ENCODE results near the gene SPTBN1.
"Not testable (repeated sequence)": the region's sequence is repeated elsewhere in the genome, so short reads cannot be mapped to it uniquely, and the experiment has no call there.

The SPTBN1 gene

GRCh38 chr2:54510916-54511315 lies 54.8 kb downstream of the SPTBN1 start:
- no peak for DNase-seq
- Histone ChIP-seq H3K27ac (ENCODE audit: insufficient read depth, low read length, poor library complexity, severe bottlenecking) (no peak overlapping the region), H3K27me3 (replicated peaks; ENCODE audit: control insufficient read depth, insufficient read depth, low read length, poor library complexity, severe bottlenecking) (no peaks in the 10 kb centered on the region), H3K4me3 (ENCODE audit: insufficient read depth, low read depth, low read length, poor library complexity, severe bottlenecking) (no peak overlapping the region), H3K4me1 (ENCODE audit: control insufficient read depth, insufficient read depth, low read length, poor library complexity, severe bottlenecking) (no peaks in the 10 kb centered on the region), H3K9me3 (ENCODE audit: control insufficient read depth, low read length) (no peaks in the 10 kb centered on the region), H3K36me3 (ENCODE audit: control insufficient read depth, insufficient read depth, low read length) (no peaks in the 10 kb centered on the region)

- DNase-seq = no peak
- H3K36me3 ChIP-seq (ENCODE audit: control insufficient read depth, insufficient read depth, low read length) = no peaks in the 10 kb centered on the region
- no peaks in the 10 kb centered on the region for H3K4me1 ChIP-seq (ENCODE audit: control insufficient read depth, insufficient read depth, low read length, poor library complexity, severe bottlenecking)
- H3K27me3 ChIP-seq (replicated peaks; ENCODE audit: control insufficient read depth, insufficient read depth, low read length, poor library complexity, severe bottlenecking) = no peaks in the 10 kb centered on the region
- no peak overlapping the region for H3K27ac ChIP-seq (ENCODE audit: insufficient read depth, low read length, poor library complexity, severe bottlenecking)
- no peaks in the 10 kb centered on the region for H3K9me3 ChIP-seq (ENCODE audit: control insufficient read depth, low read length)
- H3K4me3 ChIP-seq (ENCODE audit: insufficient read depth, low read depth, low read length, poor library complexity, severe bottlenecking) = no peak overlapping the region
Observed at GRCh38 chr2:54512183-54512582, 56.1 kb downstream of the SPTBN1 start.

GRCh38 chr2:54512663-54513362 lies 56.7 kb downstream of the SPTBN1 start:
- Histone ChIP-seq H3K27me3 (replicated peaks; ENCODE audit: control insufficient read depth, insufficient read depth, low read length, poor library complexity, severe bottlenecking) (no peaks in the 10 kb centered on the region), H3K4me1 (ENCODE audit: control insufficient read depth, insufficient read depth, low read length, poor library complexity, severe bottlenecking) (no peaks in the 10 kb centered on the region), H3K27ac (ENCODE audit: insufficient read depth, low read length, poor library complexity, severe bottlenecking) (no peak overlapping the region), H3K9me3 (ENCODE audit: control insufficient read depth, low read length) (no peaks in the 10 kb centered on the region), H3K4me3 (ENCODE audit: insufficient read depth, low read depth, low read length, poor library complexity, severe bottlenecking) (no peak overlapping the region), H3K36me3 (ENCODE audit: control insufficient read depth, insufficient read depth, low read length) (no peaks in the 10 kb centered on the region)
- no peak for DNase-seq

- H3K36me3 ChIP-seq (ENCODE audit: control insufficient read depth, insufficient read depth, low read length) = no peaks in the 10 kb centered on the region
- DNase-seq = no peak
- H3K27ac ChIP-seq (ENCODE audit: insufficient read depth, low read length, poor library complexity, severe bottlenecking) = no peak overlapping the region
- H3K9me3 ChIP-seq (ENCODE audit: control insufficient read depth, low read length) = no peaks in the 10 kb centered on the region
- no peaks in the 10 kb centered on the region for H3K27me3 ChIP-seq (replicated peaks; ENCODE audit: control insufficient read depth, insufficient read depth, low read length, poor library complexity, severe bottlenecking)
- no peak overlapping the region for H3K4me3 ChIP-seq (ENCODE audit: insufficient read depth, low read depth, low read length, poor library complexity, severe bottlenecking)
- H3K4me1 ChIP-seq (ENCODE audit: control insufficient read depth, insufficient read depth, low read length, poor library complexity, severe bottlenecking) = no peaks in the 10 kb centered on the region
Observed at GRCh38 chr2:54513363-54513715, 57.2 kb downstream of the SPTBN1 start.

- no peak overlapping the region for H3K27ac ChIP-seq (ENCODE audit: insufficient read depth, low read length, poor library complexity, severe bottlenecking)
- no peak for DNase-seq
- no peaks in the 10 kb centered on the region for H3K9me3 ChIP-seq (ENCODE audit: control insufficient read depth, low read length)
- no peaks in the 10 kb centered on the region for H3K27me3 ChIP-seq (replicated peaks; ENCODE audit: control insufficient read depth, insufficient read depth, low read length, poor library complexity, severe bottlenecking)
- no peaks in the 10 kb centered on the region for H3K36me3 ChIP-seq (ENCODE audit: control insufficient read depth, insufficient read depth, low read length)
- H3K4me1 ChIP-seq (ENCODE audit: control insufficient read depth, insufficient read depth, low read length, poor library complexity, severe bottlenecking) = no peaks in the 10 kb centered on the region
- no peak overlapping the region for H3K4me3 ChIP-seq (ENCODE audit: insufficient read depth, low read depth, low read length, poor library complexity, severe bottlenecking)
Observed at GRCh38 chr2:54514822-54515569, 58.9 kb downstream of the SPTBN1 start.

GRCh38 chr2:54516842-54517241 lies 60.7 kb downstream of the SPTBN1 start:
- Histone ChIP-seq H3K27me3 (replicated peaks; ENCODE audit: control insufficient read depth, insufficient read depth, low read length, poor library complexity, severe bottlenecking) (no peaks in the 10 kb centered on the region), H3K4me1 (ENCODE audit: control insufficient read depth, insufficient read depth, low read length, poor library complexity, severe bottlenecking) (no peaks in the 10 kb centered on the region), H3K9me3 (ENCODE audit: control insufficient read depth, low read length) (no peaks in the 10 kb centered on the region), H3K27ac (ENCODE audit: insufficient read depth, low read length, poor library complexity, severe bottlenecking) (no peak overlapping the region), H3K36me3 (ENCODE audit: control insufficient read depth, insufficient read depth, low read length) (no peaks in the 10 kb centered on the region), H3K4me3 (ENCODE audit: insufficient read depth, low read depth, low read length, poor library complexity, severe bottlenecking) (no peak overlapping the region)
- no peak for DNase-seq

- H3K27me3 ChIP-seq (replicated peaks; ENCODE audit: control insufficient read depth, insufficient read depth, low read length, poor library complexity, severe bottlenecking); H3K9me3 ChIP-seq (ENCODE audit: control insufficient read depth, low read length); H3K4me3 ChIP-seq (ENCODE audit: insufficient read depth, low read depth, low read length, poor library complexity, severe bottlenecking); DNase-seq; H3K4me1 ChIP-seq (ENCODE audit: control insufficient read depth, insufficient read depth, low read length, poor library complexity, severe bottlenecking); H3K27ac ChIP-seq (ENCODE audit: insufficient read depth, low read length, poor library complexity, severe bottlenecking); H3K36me3 ChIP-seq (ENCODE audit: control insufficient read depth, insufficient read depth, low read length): not testable (repeated sequence)
Observed at GRCh38 chr2:54518016-54518415, 61.9 kb downstream of the SPTBN1 start.

GRCh38 chr2:54518430-54518829 lies 62.3 kb downstream of the SPTBN1 start:
- Histone ChIP-seq H3K9me3 (ENCODE audit: control insufficient read depth, low read length) (no peaks in the 10 kb centered on the region), H3K27me3 (replicated peaks; ENCODE audit: control insufficient read depth, insufficient read depth, low read length, poor library complexity, severe bottlenecking) (no peaks in the 10 kb centered on the region), H3K4me3 (ENCODE audit: insufficient read depth, low read depth, low read length, poor library complexity, severe bottlenecking) (no peak overlapping the region), H3K27ac (ENCODE audit: insufficient read depth, low read length, poor library complexity, severe bottlenecking) (no peak overlapping the region), H3K4me1 (ENCODE audit: control insufficient read depth, insufficient read depth, low read length, poor library complexity, severe bottlenecking) (no peaks in the 10 kb centered on the region), H3K36me3 (ENCODE audit: control insufficient read depth, insufficient read depth, low read length) (no peaks in the 10 kb centered on the region)
- no peak for DNase-seq

- H3K27me3 ChIP-seq (replicated peaks; ENCODE audit: control insufficient read depth, insufficient read depth, low read length, poor library complexity, severe bottlenecking) = no peaks in the 10 kb centered on the region
- H3K4me1 ChIP-seq (ENCODE audit: control insufficient read depth, insufficient read depth, low read length, poor library complexity, severe bottlenecking) = no peaks in the 10 kb centered on the region
- no peaks in the 10 kb centered on the region for H3K36me3 ChIP-seq (ENCODE audit: control insufficient read depth, insufficient read depth, low read length)
- no peaks in the 10 kb centered on the region for H3K9me3 ChIP-seq (ENCODE audit: control insufficient read depth, low read length)
- H3K27ac ChIP-seq (ENCODE audit: insufficient read depth, low read length, poor library complexity, severe bottlenecking) = no peak overlapping the region
- no peak overlapping the region for H3K4me3 ChIP-seq (ENCODE audit: insufficient read depth, low read depth, low read length, poor library complexity, severe bottlenecking)
- DNase-seq = no peak
Observed at GRCh38 chr2:54519841-54520459, 63.8 kb downstream of the SPTBN1 start.

GRCh38 chr2:54520687-54521086 lies 64.6 kb downstream of the SPTBN1 start:
- H3K4me1 ChIP-seq (ENCODE audit: control insufficient read depth, insufficient read depth, low read length, poor library complexity, severe bottlenecking) = no peaks in the 10 kb centered on the region
- H3K9me3 ChIP-seq (ENCODE audit: control insufficient read depth, low read length) = no peaks in the 10 kb centered on the region
- H3K27ac ChIP-seq (ENCODE audit: insufficient read depth, low read length, poor library complexity, severe bottlenecking) = no peak overlapping the region
- no peaks in the 10 kb centered on the region for H3K36me3 ChIP-seq (ENCODE audit: control insufficient read depth, insufficient read depth, low read length)
- no peaks in the 10 kb centered on the region for H3K27me3 ChIP-seq (replicated peaks; ENCODE audit: control insufficient read depth, insufficient read depth, low read length, poor library complexity, severe bottlenecking)
- DNase-seq = no peak
- no peak overlapping the region for H3K4me3 ChIP-seq (ENCODE audit: insufficient read depth, low read depth, low read length, poor library complexity, severe bottlenecking)

All from effector memory CD4-positive, alpha-beta T cell (primary cell).